Heart right ventricle (tissue), 16 donors: Measurements from ENCODE around the gene STARD6. TPM values are rescaled to one million over a fixed set of nuclear protein-coding genes. Genes with fewer than 3 reads are reported as not detected.

Source experiments
- ATAC-seq, 8 donors: fragments of 200-7000 bp; cut with Tn5 transposase; one replicate each; pipeline ENCODE4 v1.9.1; 2020; ENCODE audit warnings: mild to moderate bottlenecking in 8 of 8, moderate library complexity in 8 of 8, moderate number of reproducible peaks in 1 of 8
- DNase-seq, 2 donors: peaks; one replicate each; pipeline ENCODE4 v3.0.0-alpha.2; 2020
- H3K27ac ChIP-seq, 10 donors: fragments of 200-600 bp; sonication (generic) in 2 of 10; one replicate each; pipeline versions ENCODE4 v1.5.0 to v1.8.0; 2020 to 2022; ENCODE audit warnings: mild to moderate bottlenecking in 3 of 10
- H3K27me3 ChIP-seq, 7 donors: fragments of 200-600 bp; one replicate each; pipeline ENCODE4 v1.8.0; 2021 to 2022; ENCODE audit warnings: mild to moderate bottlenecking in 2 of 7
- H3K36me3 ChIP-seq, 9 donors: fragments of 200-600 bp; sonication (generic) in 1 of 9; one replicate each; pipeline versions ENCODE4 v1.5.0 to v1.8.0; 2020 to 2022; ENCODE audit warnings: mild to moderate bottlenecking in 2 of 9
- H3K4me1 ChIP-seq, 9 donors: fragments of 200-600 bp; sonication (generic) in 1 of 9; one replicate each; pipeline versions ENCODE4 v1.5.0 to v1.8.0; 2020 to 2022; ENCODE audit warnings: mild to moderate bottlenecking in 4 of 9
- H3K4me3 ChIP-seq, 10 donors: fragments of 200-600 bp; sonication (generic) in 2 of 10; one replicate each; pipeline versions ENCODE4 v1.5.0 to v1.8.0; 2020 to 2022; ENCODE audit warnings: mild to moderate bottlenecking in 7 of 10, moderate library complexity in 2 of 10
- H3K9me3 ChIP-seq, 11 donors: fragments of 200-600 bp in 10 of 11; sonication (generic) in 2 of 11; one replicate each; pipeline versions ENCODE4 v1.5.0 to v1.8.0; 2013 to 2022; ENCODE audit warnings: mild to moderate bottlenecking in 2 of 11, control low read depth in 1 of 11, moderate library complexity in 1 of 11
- WGBS, 2 donors: extraction: QIAGEN DNeasy Blood & Tissue Kit; methylation state at CpG; one replicate each; pipeline ENCODE4 v1.1.7; 2013; ENCODE audit warnings: inconsistent platforms in 1 of 2; 5-methylcytosine and 5-hydroxymethylcytosine counted together
- intact Hi-C, 10 donors: fragments of 100-400 bp; cut with DNase I; formaldehyde crosslinking; loops; one replicate each; pipeline versions ENCODE4 v1.11.1 to v1.14.2; 2022
- polyA plus RNA-seq, 2 donors: library from polyadenylated mRNA; stranded (reverse); fragments of 200-250 nt; gene quantifications; one replicate each; pipeline ENCODE4 v1.2.3, GENCODE V29; 2013
- total RNA-seq, 10 donors: library from RNA; stranded (reverse); fragmentation: NEBNext Ultra II Directional in 3 of 10; extraction: Animal tissue kit (Norgen Biotek cat#: 25700) in 3 of 10; gene quantifications; one replicate each; pipeline versions ENCODE4 v1.2.1 to v1.2.4, GENCODE V29; 2021 to 2023
- TF ChIP-seq, protein P1 (sequence below), 9 donors: fragments of 200-600 bp; sonication (generic) in 2 of 9; IDR thresholded peaks; one replicate each; pipeline versions ENCODE4 v1.5.0 to v1.8.0; 2021 to 2022; ENCODE audit warnings: antibody characterized with exemption in 9 of 9, mild to moderate bottlenecking in 5 of 9, moderate library complexity in 1 of 9
- donor health status: Arrhythmogenic right ventricular cardiomyopathy.
- donor health status: ischemic (EF 13 %, LVEDD 7.1; RV severe dilation, severe dysfunction).
- donor health status: healthy with polysubstance abuse.
- donor health status: DM: no; HTN: yes; CAD: no.
- donor health status: DM: no; HTN: no; CAD: no.
- donor health status: ischemic (EF 25% LVEDD 6.9; RV normal size, moderate dysfunction).
- donor health status: ischemic (EF 25% LVEDD 5.7; RV mildly dilated, moderate dysfunction).
- donor health status: healthy.
- donor health status: DM: yes; HTN: yes; CAD: no.
- donor health status: Ischemic cardiomyopathy.
- donor health status: ischemic (EF 35%, LVEDD 5.7; RV mildly dilated, moderate dysfunction).
- donor health status: nonischemic (EF 11% LVEDD 7.7; RV severe dilation, severe dysfunction).
- donor health status: DM: yes; HTN: yes; CAD: no.
- donor health status: PGD.
- donor health status: ischemic (EF 29% LVEDD 5.4; RV normal size, mild dysfunction).
- donor health status: nonischemic (EF 23%, LVEDD 6.1; RV moderate dilation, normal function).

The STARD6 gene
- total and polyA plus RNA-seq, 12 donors, result 0.47 TPM; not detected in 11

DNA sequence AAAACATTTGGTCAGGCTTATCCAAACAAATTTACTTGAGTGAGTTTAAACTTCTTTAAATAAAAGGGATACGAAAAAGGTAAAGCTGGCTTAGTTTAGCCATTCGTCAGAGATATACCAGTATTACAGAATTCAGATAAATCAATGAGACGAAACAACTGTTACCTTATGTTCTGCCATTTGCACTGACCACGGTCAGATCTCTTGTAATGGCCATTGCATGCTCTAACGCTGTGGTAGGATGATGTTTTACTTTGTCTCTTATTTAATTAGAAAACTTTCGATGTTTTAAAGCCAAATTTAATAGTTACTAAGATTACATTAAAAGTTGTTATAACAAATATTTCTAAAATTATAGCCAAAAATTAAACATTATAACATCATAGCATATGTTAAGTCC is 1.6 kb upstream of the STARD6 start:
- Histone ChIP-seq H3K27ac (no peak overlapping the region), H3K4me1 (peaks cover 0 to 14% (median 8%) of the 10 kb centered on the region in 9 donors), H3K27me3 (no peaks in the 10 kb centered on the region), H3K36me3 (peaks cover 0 to 15% (median 0%) of the 10 kb centered on the region in 9 donors), H3K9me3 (no peaks in the 10 kb centered on the region), H3K4me3 (peak overlapping the region in 8 of 10 donors; percentile 55 to 80 (median 80))
- TF ChIP-seq, protein P1, sequence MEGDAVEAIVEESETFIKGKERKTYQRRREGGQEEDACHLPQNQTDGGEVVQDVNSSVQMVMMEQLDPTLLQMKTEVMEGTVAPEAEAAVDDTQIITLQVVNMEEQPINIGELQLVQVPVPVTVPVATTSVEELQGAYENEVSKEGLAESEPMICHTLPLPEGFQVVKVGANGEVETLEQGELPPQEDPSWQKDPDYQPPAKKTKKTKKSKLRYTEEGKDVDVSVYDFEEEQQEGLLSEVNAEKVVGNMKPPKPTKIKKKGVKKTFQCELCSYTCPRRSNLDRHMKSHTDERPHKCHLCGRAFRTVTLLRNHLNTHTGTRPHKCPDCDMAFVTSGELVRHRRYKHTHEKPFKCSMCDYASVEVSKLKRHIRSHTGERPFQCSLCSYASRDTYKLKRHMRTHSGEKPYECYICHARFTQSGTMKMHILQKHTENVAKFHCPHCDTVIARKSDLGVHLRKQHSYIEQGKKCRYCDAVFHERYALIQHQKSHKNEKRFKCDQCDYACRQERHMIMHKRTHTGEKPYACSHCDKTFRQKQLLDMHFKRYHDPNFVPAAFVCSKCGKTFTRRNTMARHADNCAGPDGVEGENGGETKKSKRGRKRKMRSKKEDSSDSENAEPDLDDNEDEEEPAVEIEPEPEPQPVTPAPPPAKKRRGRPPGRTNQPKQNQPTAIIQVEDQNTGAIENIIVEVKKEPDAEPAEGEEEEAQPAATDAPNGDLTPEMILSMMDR (IDR thresholded peaks at IDR 0.05), result no peak
- intact Hi-C loops, result loop anchor here in 3 of 10 donors (10.0 kb wide), 4 partner anchors 84 to 194 kb away; partner anchors contain the start of gene MBD2 (in 1 of the 3)
- DNase-seq, result no peak
- WGBS, 2 donors, result 64 to 65% methylated on average over 6 of the region's 6 CpGs
- ATAC-seq, result no peak

DNA sequence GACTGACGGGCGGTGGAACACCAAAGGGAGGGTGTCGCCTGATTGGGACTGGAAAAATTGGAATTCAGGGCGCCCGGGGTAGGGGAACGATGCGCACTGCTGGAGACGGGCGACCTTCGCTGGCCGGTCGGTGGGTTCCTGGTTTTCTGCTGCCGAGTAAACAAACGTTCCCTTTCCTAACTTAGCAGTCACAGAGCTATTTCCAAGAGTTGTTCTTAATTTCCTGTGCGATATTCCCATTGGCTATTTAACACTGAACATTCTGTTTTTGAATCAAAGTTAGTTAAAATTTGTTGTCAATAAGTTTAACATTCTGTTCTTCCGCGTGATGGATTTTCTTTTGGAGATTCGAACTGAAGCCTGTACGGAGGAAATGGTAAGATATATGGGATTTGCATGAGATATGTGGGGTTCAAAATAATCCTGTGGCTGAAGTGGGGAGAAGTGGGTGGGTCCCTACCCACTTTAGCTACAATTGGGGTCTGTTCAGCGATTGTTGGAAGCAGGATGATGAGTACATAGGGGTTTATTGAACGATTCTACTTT is 910 bp upstream of the STARD6 start:
- peak in 7 of 8 donors; percentile 19 to 54 (median 36) for ATAC-seq
- 2% methylated on average over 21 of the region's 21 CpGs for WGBS, 2 donors
- Histone ChIP-seq H3K9me3 (no peaks in the 10 kb centered on the region), H3K27me3 (no peaks in the 10 kb centered on the region), H3K36me3 (peaks cover 0 to 15% (median 0%) of the 10 kb centered on the region in 9 donors), H3K4me1 (peaks cover 0 to 14% (median 8%) of the 10 kb centered on the region in 9 donors), H3K4me3 (peak overlapping the region; percentile 51 to 80 (median 78)), H3K27ac (peak overlapping the region in 6 of 10 donors; percentile 57 to 84 (median 68))
- peak in 1 of 2 donors; percentile 8 for DNase-seq
- intact Hi-C loops, result loop anchor here in 3 of 10 donors (10.0 kb wide), 4 partner anchors 84 to 194 kb away; partner anchors contain the start of gene MBD2 (in 1 of the 3)
- TF ChIP-seq, protein P1 (IDR thresholded peaks at IDR 0.05), result no peak

GRCh38 chr18:54357082-54357659 is 487 bp downstream of the STARD6 start:
- peak in 7 of 8 donors; percentile 61 to 83 (median 73) for ATAC-seq
- DNase-seq, result no peak
- Histone ChIP-seq H3K9me3 (peaks cover 0 to 3% (median 0%) of the 10 kb centered on the region in 11 donors), H3K4me1 (peaks cover 0 to 14% (median 8%) of the 10 kb centered on the region in 9 donors), H3K27me3 (peaks cover 0 to under 1% (median 0%) of the 10 kb centered on the region in 7 donors), H3K36me3 (peaks cover 0 to 7% (median 0%) of the 10 kb centered on the region in 9 donors), H3K27ac (peak overlapping the region in 9 of 10 donors; percentile 17 to 84 (median 64)), H3K4me3 (peak overlapping the region; percentile 51 to 80 (median 78))
- 3 to 6% methylated on average over 15 of the region's 15 CpGs for WGBS, 2 donors
- TF ChIP-seq, protein P1 (IDR thresholded peaks at IDR 0.05), result no peak
- intact Hi-C loops, result loop anchor here in 3 of 10 donors (10.0 kb wide), 4 partner anchors 82 to 192 kb away; partner anchors contain the start of gene MBD2 (in 1 of the 3)

DNA sequence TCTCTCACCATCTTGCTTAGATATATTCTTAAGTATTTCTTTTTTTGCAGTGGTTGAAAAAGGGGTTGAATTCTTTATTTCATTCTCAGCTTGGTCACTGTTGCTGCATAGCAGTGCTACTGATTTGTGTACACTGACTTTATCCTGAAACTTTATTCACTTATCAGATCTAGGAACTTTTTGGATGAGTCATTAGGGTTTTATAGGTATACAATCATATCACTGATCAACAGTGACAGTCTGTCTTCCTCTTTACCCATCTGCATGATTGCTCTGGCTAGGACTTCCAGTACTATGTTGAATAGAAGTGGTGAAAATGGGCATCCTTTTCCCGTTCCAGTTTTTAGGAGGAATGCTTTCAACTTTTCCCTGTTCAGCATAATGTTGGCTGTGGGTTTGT is 6.5 kb downstream of the STARD6 start:
- TF ChIP-seq, protein P1 (IDR thresholded peaks at IDR 0.05), result no peak
- 86 to 87% methylated on average over 1 of the region's 1 CpG for WGBS, 2 donors
- Histone ChIP-seq H3K27me3 (peaks cover 0 to 9% (median 0%) of the 10 kb centered on the region in 7 donors), H3K9me3 (peaks cover 0 to 6% (median 0%) of the 10 kb centered on the region in 11 donors), H3K4me1 (no peaks in the 10 kb centered on the region), H3K4me3 (no peak overlapping the region), H3K27ac (no peak overlapping the region), H3K36me3 (no peaks in the 10 kb centered on the region)
- DNase-seq, result no peak
- intact Hi-C loops, result loop anchor here in 3 of 10 donors (10.0 kb wide), 4 partner anchors 76 to 186 kb away; partner anchors contain the start of gene MBD2 (in 1 of the 3)
- no peak for ATAC-seq
